Mesendoderm (in vitro differentiated cells): Measurements from ENCODE around the gene LRIT1.

ENCODE experiments used
- DNase-seq: peaks from one replicate; pipeline ENCODE4 v3.0.0; 2013
- H2AK5ac ChIP-seq: 2 replicates; pipeline ENCODE4 v1.6.1; 2013; ENCODE audit warnings: low read length, inconsistent platforms
- H2BK120ac ChIP-seq: 2 replicates; pipeline ENCODE4 v1.6.1; 2013; ENCODE audit warnings: low read depth, mild to moderate bottlenecking, low read length, moderate library complexity, mixed read lengths
- H2BK15ac ChIP-seq: replicated peaks from 2 replicates; pipeline ENCODE4 v1.6.1; 2013; ENCODE audit warnings: low read depth, mild to moderate bottlenecking, moderate library complexity
- H2BK5ac ChIP-seq: 2 replicates; pipeline ENCODE4 v1.6.1; 2013; ENCODE audit warnings: low read length, inconsistent platforms
- H3K18ac ChIP-seq: 2 replicates; pipeline ENCODE4 v1.6.1; 2013; ENCODE audit warnings: mild to moderate bottlenecking, low read length, mixed read lengths
- H3K23ac ChIP-seq: one replicate; pipeline ENCODE4 v1.6.1; 2013; ENCODE audit warnings: low read length
- H3K27ac ChIP-seq: 2 replicates; pipeline ENCODE4 v1.5.1; 2013; ENCODE audit warnings: low read depth, mild to moderate bottlenecking, inconsistent platforms, low read length, moderate library complexity
- H3K27me3 ChIP-seq: 2 replicates; pipeline ENCODE4 v1.6.1; 2013; ENCODE audit warnings: low read length, control low read depth, mild to moderate bottlenecking, inconsistent platforms; ENCODE audit not compliant: insufficient read depth, poor library complexity
- H3K36me3 ChIP-seq: 2 replicates; pipeline ENCODE4 v1.6.1; 2013; ENCODE audit warnings: low read length, inconsistent platforms; ENCODE audit not compliant: control insufficient read depth, insufficient read depth
- H3K4ac ChIP-seq: one replicate; pipeline ENCODE4 v1.6.1; 2013; ENCODE audit warnings: low read depth, mild to moderate bottlenecking, low read length, moderate library complexity
- H3K4me1 ChIP-seq: 2 replicates; pipeline ENCODE4 v1.6.1; 2013; ENCODE audit warnings: low read depth, low read length, inconsistent platforms; ENCODE audit not compliant: control insufficient read depth
- H3K4me2 ChIP-seq: 2 replicates; pipeline ENCODE4 v1.6.1; 2013; ENCODE audit warnings: low read length
- H3K4me3 ChIP-seq: 2 replicates; pipeline ENCODE4 v1.5.1; 2013; ENCODE audit warnings: mild to moderate bottlenecking, low read length
- H3K56ac ChIP-seq: one replicate; pipeline ENCODE4 v1.6.1; 2013; ENCODE audit warnings: low read length
- H3K79me1 ChIP-seq: 2 replicates; pipeline ENCODE4 v1.6.1; 2013; ENCODE audit warnings: low read length, inconsistent platforms
- H3K79me2 ChIP-seq: 2 replicates; pipeline ENCODE4 v1.6.1; 2013; ENCODE audit warnings: mild to moderate bottlenecking, low read length; ENCODE audit not compliant: control insufficient read depth, insufficient read depth
- H3K9ac ChIP-seq: 2 replicates; pipeline ENCODE4 v1.6.1; 2013; ENCODE audit warnings: low read length, inconsistent platforms
- H4K5ac ChIP-seq: one replicate; pipeline ENCODE4 v1.6.1; 2013; ENCODE audit warnings: low read length
- H4K8ac ChIP-seq: one replicate; pipeline ENCODE4 v1.6.1; 2013; ENCODE audit warnings: low read depth, mild to moderate bottlenecking, control low read depth, low read length, moderate library complexity
- WGBS: extraction: QIAGEN DNeasy Blood & Tissue Kit; methylation state at CpG from one replicate; pipeline ENCODE4 v1.1.7; 2013; ENCODE audit warnings: low lambda C conversion rate, missing lambda C conversion rate; ENCODE audit not compliant: insufficient coverage; ENCODE audit errors: extremely low coverage; 5-methylcytosine and 5-hydroxymethylcytosine counted together

Gene LRIT1

DNA sequence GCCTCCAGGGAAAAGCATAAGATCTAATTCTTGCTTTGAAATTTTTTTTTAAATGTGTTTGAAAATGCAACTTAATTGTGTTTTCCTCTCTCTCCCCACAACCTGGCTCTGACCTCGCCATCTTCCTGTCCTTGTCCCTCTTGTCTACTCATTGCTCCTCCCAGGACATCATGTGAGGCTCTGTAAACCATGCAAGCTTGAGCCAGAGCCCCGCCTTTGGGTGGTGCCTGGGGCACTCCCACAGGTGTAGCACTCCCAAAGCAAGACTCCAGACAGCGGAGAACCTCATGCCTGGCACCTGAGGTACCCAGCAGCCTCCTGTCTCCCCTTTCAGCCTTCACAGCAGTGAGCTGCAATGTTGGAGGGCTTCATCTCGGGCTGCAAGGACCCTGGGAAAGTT, 56.8 kb downstream of the LRIT1 start:
- H3K9ac ChIP-seq = no peak overlapping the region
- no peaks in the 10 kb centered on the region for H3K79me1 ChIP-seq
- DNase-seq = no peak
- H3K27ac ChIP-seq = no peak overlapping the region
- no peak overlapping the region for H3K56ac ChIP-seq
- no peak overlapping the region for H4K5ac ChIP-seq
- no peaks in the 10 kb centered on the region for H3K4me1 ChIP-seq
- H4K8ac ChIP-seq = no peak overlapping the region
- H3K79me2 ChIP-seq = no peaks in the 10 kb centered on the region
- H3K4me3 ChIP-seq = no peak overlapping the region
- H3K27me3 ChIP-seq = no peaks in the 10 kb centered on the region
- H3K36me3 ChIP-seq = no peaks in the 10 kb centered on the region
- WGBS = no CpG with 5 or more reads among the region's 4 CpGs
- no peak overlapping the region for H3K4me2 ChIP-seq
- H2BK15ac ChIP-seq = no peak overlapping the region
- no peak overlapping the region for H3K18ac ChIP-seq
- no peak overlapping the region for H3K23ac ChIP-seq
- no peak overlapping the region for H2BK5ac ChIP-seq
- H2AK5ac ChIP-seq = no peak overlapping the region
- H3K4ac ChIP-seq = no peak overlapping the region
- H2BK120ac ChIP-seq = no peak overlapping the region

DNA sequence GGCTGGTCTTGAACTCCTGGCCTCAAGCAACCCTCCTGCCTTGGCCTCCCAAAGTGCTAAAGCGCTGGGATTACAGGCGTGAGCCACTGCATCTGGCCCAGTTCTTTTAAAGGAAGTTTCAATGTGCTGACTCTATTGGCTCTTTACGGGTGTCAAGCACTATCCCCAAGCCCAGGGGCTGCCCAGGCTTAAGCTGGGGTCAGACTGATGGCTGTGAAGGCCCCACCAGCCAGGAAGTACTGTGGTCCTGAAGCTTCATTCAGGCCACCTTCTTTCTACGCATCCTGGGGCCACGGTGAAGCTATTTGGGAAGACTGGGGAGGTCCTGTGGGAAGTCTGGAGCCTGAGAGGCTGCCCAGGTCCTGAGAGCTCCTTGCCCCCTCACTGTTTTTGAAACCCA, 59.7 kb downstream of the LRIT1 start:
- Histone ChIP-seq H3K9ac (no peak overlapping the region), H2BK15ac (no peak overlapping the region), H3K4me1 (no peaks in the 10 kb centered on the region), H3K18ac (no peak overlapping the region), H3K4ac (no peak overlapping the region), H3K4me2 (no peak overlapping the region), H4K8ac (no peak overlapping the region), H3K36me3 (no peaks in the 10 kb centered on the region), H2BK5ac (no peak overlapping the region), H3K27ac (no peak overlapping the region), H4K5ac (no peak overlapping the region), H3K79me2 (no peaks in the 10 kb centered on the region), H2AK5ac (no peak overlapping the region), H3K56ac (no peak overlapping the region), H2BK120ac (no peak overlapping the region), H3K23ac (no peak overlapping the region), H3K4me3 (no peak overlapping the region), H3K79me1 (no peaks in the 10 kb centered on the region), H3K27me3 (no peaks in the 10 kb centered on the region)
- DNase-seq = no peak
- no CpG with 5 or more reads among the region's 5 CpGs for WGBS
